Measurements from ENCODE around the gene CLDN5.

GRCh38 chr22:19492504-19493174 lies 31.6 kb downstream of the CLDN5 start:
- TF ChIP-seq CTCF (IDR thresholded peaks at IDR 0.05; ENCODE audit: insufficient read depth, low read depth, low read length) (no peak), EZH2 (IDR thresholded peaks at IDR 0.05; ENCODE audit: insufficient read depth, low read length) (no peak)

Measured in astrocyte (in vitro differentiated cells and primary cell).